ENCODE results near the gene OR1N2.
"Not testable (repeated sequence)": the region's sequence is repeated elsewhere in the genome, so short reads cannot be mapped to it uniquely, and the experiment has no call there.

The OR1N2 gene

GRCh38 chr9:122526602-122527001, 26.3 kb upstream of the OR1N2 start:
- H3K4me3 ChIP-seq (replicated peaks; ENCODE audit: low read depth, low read length) = no peak overlapping the region
- TF ChIP-seq CTCF (IDR thresholded peaks at IDR 0.05; ENCODE audit: low read depth, low read length, missing control alignments) = no peak
- DNase-seq (ENCODE audit: extremely low read depth, low read depth) = no peak

DNA sequence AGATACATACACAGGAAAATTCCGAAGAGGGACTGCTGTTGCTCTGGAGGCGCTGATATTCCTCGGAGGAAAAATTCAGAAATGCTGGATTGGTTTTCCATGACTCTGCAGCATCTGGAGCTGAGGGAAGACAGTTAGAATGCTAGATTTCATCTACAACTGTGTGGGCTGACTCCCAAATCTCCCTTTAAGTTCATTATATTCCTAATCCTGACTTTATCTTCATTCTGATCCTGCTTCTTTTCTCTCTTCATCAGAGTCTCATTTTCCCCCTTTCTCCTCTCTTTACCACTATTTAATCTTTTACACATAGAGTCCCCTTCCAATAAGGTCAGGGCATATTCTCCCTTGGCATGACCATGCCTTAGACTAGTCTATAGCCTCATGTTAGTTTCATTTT, 25.7 kb upstream of the OR1N2 start, which contains the start of gene OR1N1:
TSS of gene OR1N1 (minus strand) at position 101 of the 400 bp plus-strand sequence. CDS start at position 101, 0 bp downstream.
- DNase-seq (ENCODE audit: extremely low read depth, low read depth) = no peak
- H3K4me3 ChIP-seq (replicated peaks; ENCODE audit: low read depth, low read length) = no peak within 1 kb of the TSS
- no peak for TF ChIP-seq CTCF (IDR thresholded peaks at IDR 0.05; ENCODE audit: low read depth, low read length, missing control alignments)

- not testable (repeated sequence) for DNase-seq (ENCODE audit: extremely low read depth, low read depth); H3K4me3 ChIP-seq (replicated peaks; ENCODE audit: low read depth, low read length)
Observed at GRCh38 chr9:122531157-122531556, 21.8 kb upstream of the OR1N2 start.

DNA sequence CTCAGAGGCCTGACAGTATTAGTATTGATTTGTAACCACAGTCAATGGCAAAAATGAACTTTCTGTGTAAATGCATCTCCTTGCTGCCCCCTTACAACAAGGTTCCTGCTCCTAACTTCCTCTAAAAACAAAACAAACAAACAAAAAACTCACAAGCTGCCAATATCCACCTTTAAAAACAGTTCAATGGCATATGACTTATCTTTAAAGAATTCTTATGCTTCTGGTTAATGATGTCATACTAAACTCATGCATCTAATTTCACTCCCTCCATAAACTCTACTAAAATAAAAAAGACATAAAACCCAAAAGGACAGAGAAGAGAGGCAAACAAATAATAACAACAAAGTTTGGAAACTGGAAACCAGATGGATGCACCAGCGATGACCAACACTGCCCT, 16.8 kb upstream of the OR1N2 start:
- H3K4me3 ChIP-seq (replicated peaks; ENCODE audit: low read depth, low read length) = no peak overlapping the region
- DNase-seq (ENCODE audit: extremely low read depth, low read depth) = no peak
- no peak for TF ChIP-seq CTCF (IDR thresholded peaks at IDR 0.05; ENCODE audit: low read depth, low read length, missing control alignments)

DNA sequence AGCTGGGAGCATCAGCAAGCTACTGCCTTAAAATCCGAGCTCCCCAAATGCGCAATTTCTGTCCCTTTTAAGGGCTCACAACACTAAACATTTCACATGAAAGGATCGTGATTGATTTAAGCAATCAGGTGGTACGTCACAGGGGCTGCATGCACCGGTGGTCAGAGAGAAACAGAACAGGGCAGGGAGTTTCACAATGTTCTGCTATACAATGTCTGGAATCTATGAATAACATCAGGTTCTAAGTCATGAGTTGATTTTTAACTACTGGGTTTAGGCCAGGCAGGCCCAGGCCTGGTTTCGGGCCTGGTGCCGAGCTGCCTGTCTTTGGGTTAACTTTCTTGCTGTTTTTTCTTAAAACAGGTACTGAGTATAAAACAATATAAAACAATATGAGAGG, 15.8 kb upstream of the OR1N2 start:
- not testable (repeated sequence) for DNase-seq (ENCODE audit: extremely low read depth, low read depth); H3K4me3 ChIP-seq (replicated peaks; ENCODE audit: low read depth, low read length)

GRCh38 chr9:122538757-122539156, 14.2 kb upstream of the OR1N2 start:
- no peak for DNase-seq (ENCODE audit: extremely low read depth, low read depth)
- H3K4me3 ChIP-seq (replicated peaks; ENCODE audit: low read depth, low read length) = no peak overlapping the region
- TF ChIP-seq CTCF (IDR thresholded peaks at IDR 0.05; ENCODE audit: low read depth, low read length, missing control alignments) = no peak

DNA sequence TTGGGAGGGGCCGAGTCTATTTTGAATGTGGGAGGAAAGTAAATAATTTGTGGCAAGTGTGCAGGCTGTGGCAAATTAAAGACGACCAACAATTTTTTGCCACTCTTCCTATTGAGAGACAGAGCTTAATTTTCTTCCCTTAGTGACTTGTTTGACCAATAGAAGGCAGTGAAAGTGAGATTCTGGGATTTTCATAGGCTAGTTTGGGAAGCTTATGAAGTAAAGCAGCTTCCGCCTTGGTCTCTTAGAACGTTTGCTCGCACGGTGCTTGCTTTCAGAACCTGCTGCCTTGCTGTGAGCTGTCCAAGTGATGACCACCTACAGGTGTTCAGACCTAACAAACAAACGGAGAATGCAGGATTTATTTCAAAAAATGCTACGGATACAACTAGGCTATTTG, 6.7 kb upstream of the OR1N2 start:
- H3K4me3 ChIP-seq (replicated peaks; ENCODE audit: low read depth, low read length) = no peak overlapping the region
- DNase-seq (ENCODE audit: extremely low read depth, low read depth) = no peak
- TF ChIP-seq CTCF (IDR thresholded peaks at IDR 0.05; ENCODE audit: low read depth, low read length, missing control alignments) = no peak

GRCh38 chr9:122551371-122551770, 1.5 kb upstream of the OR1N2 start:
- no peak for TF ChIP-seq CTCF (IDR thresholded peaks at IDR 0.05; ENCODE audit: low read depth, low read length, missing control alignments)
- no peak for DNase-seq (ENCODE audit: extremely low read depth, low read depth)
- no peak overlapping the region for H3K4me3 ChIP-seq (replicated peaks; ENCODE audit: low read depth, low read length)
